BLaER1 treated with 17β-estradiol and CSF1 and Interleukin-3, amounts not matched to agents 10 nM and 100 nM (cell line): Measurements from ENCODE around the gene PDIA2.

Source experiments
- H3K27ac ChIP-seq, 11 experiments: shearing (Covaris generic); formaldehyde crosslinking; 2 replicates each; pipeline ENCODE4 v1.8.1; 2022
- H3K27me3 ChIP-seq, 11 experiments: shearing (Covaris generic); formaldehyde crosslinking; 2 replicates each; pipeline ENCODE4 v1.8.1; 2022
- H3K36me3 ChIP-seq, 11 experiments: shearing (Covaris generic); formaldehyde crosslinking; 2 replicates each; pipeline ENCODE4 v1.8.1; 2022
- H3K4me1 ChIP-seq, 10 experiments: shearing (Covaris generic); formaldehyde crosslinking; 2 replicates each; pipeline ENCODE4 v1.8.1; 2022
- H3K4me2 ChIP-seq, 11 experiments: shearing (Covaris generic); formaldehyde crosslinking; 2 replicates each; pipeline ENCODE4 v1.8.1; 2022
- H3K4me3 ChIP-seq, 10 experiments: shearing (Covaris generic); formaldehyde crosslinking; 2 replicates each; pipeline ENCODE4 v1.8.1; 2022
- H3K9ac ChIP-seq, 11 experiments: shearing (Covaris generic); formaldehyde crosslinking; 2 replicates each; pipeline ENCODE4 v1.8.1; 2022
- H3K9me3 ChIP-seq, 11 experiments: shearing (Covaris generic); formaldehyde crosslinking; replicated peaks in 1 of 11; 2 replicates each; pipeline ENCODE4 v1.8.1; 2022
- H4K20me1 ChIP-seq, 11 experiments: shearing (Covaris generic); formaldehyde crosslinking; 2 replicates each; pipeline ENCODE4 v1.8.1; 2022
- Cebpa-rat ChIP-seq, 11 experiments: shearing (Covaris generic); IDR thresholded peaks; 2 replicates each; pipeline ENCODE4 v1.8.1; 2022

PDIA2 gene

GRCh38 chr16:259814-260253, 23.1 kb upstream of the PDIA2 start:
- Histone ChIP-seq H3K4me1 (peaks cover 5 to 31% (median 22%) of the 10 kb centered on the region in 10 experiments), H3K4me2 (peak overlapping the region in 4 of 11 experiments; percentile 43 to 71 (median 56); a peak in 9 of 22 replicates), H3K27me3 (no peaks in the 10 kb centered on the region), H3K36me3 (peaks cover 69 to 94% (median 88%) of the 10 kb centered on the region in 11 experiments), H3K27ac (peak overlapping the region in 2 of 11 experiments; percentile 20 to 21; a peak in 4 of 22 replicates), H3K9me3 (peaks cover 0 to 8% (median 0%) of the 10 kb centered on the region in 11 experiments; a peak in 3 of 22 replicates), H3K9ac (peak overlapping the region in 1 of 11 experiments; percentile 20; a peak in 1 of 22 replicates), H3K4me3 (no peak overlapping the region), H4K20me1 (peaks cover 0 to 50% (median 0%) of the 10 kb centered on the region in 11 experiments; a peak in 7 of 22 replicates)
- TF ChIP-seq Cebpa-rat (IDR thresholded peaks at IDR 0.05): no peak

GRCh38 chr16:260326-260725, 22.6 kb upstream of the PDIA2 start:
- no peaks in the 10 kb centered on the region for H3K27me3 ChIP-seq
- peak overlapping the region in 1 of 11 experiments; percentile 20; a peak in 1 of 22 replicates for H3K27ac ChIP-seq
- H3K36me3 ChIP-seq: peaks cover 70 to 94% (median 88%) of the 10 kb centered on the region in 11 experiments
- TF ChIP-seq Cebpa-rat (IDR thresholded peaks at IDR 0.05): no peak
- no peak overlapping the region for H3K9ac ChIP-seq
- H3K4me3 ChIP-seq: no peak overlapping the region
- H3K4me1 ChIP-seq: peaks cover 5 to 26% (median 17%) of the 10 kb centered on the region in 10 experiments; a peak in 19 of 20 replicates
- H4K20me1 ChIP-seq: peaks cover 0 to 55% (median 0%) of the 10 kb centered on the region in 11 experiments; a peak in 7 of 22 replicates
- H3K9me3 ChIP-seq: peaks cover 0 to 7% (median 0%) of the 10 kb centered on the region in 11 experiments; a peak in 3 of 22 replicates
- no peak overlapping the region for H3K4me2 ChIP-seq

- H3K27me3 ChIP-seq: no peaks in the 10 kb centered on the region
- H3K9me3 ChIP-seq: no peaks in the 10 kb centered on the region; a peak in 1 of 22 replicates
- H3K9ac ChIP-seq: no peak overlapping the region; a peak in 1 of 22 replicates
- TF ChIP-seq Cebpa-rat (IDR thresholded peaks at IDR 0.05): no peak
- H3K4me3 ChIP-seq: no peak overlapping the region
- peaks cover 0 to 64% (median 0%) of the 10 kb centered on the region in 11 experiments; a peak in 9 of 22 replicates for H4K20me1 ChIP-seq
- H3K36me3 ChIP-seq: peaks cover 66 to 94% (median 83%) of the 10 kb centered on the region in 11 experiments
- peaks cover 0 to 18% (median 12%) of the 10 kb centered on the region in 10 experiments; a peak in 16 of 20 replicates for H3K4me1 ChIP-seq
- H3K4me2 ChIP-seq: no peak overlapping the region
- no peak overlapping the region for H3K27ac ChIP-seq
Measured at GRCh38 chr16:261031-261691, 21.8 kb upstream of the PDIA2 start.

GRCh38 chr16:262121-262745, 20.7 kb upstream of the PDIA2 start:
- H4K20me1 ChIP-seq: peaks cover 0 to 74% (median 0%) of the 10 kb centered on the region in 11 experiments; a peak in 9 of 22 replicates
- H3K27me3 ChIP-seq: no peaks in the 10 kb centered on the region

GRCh38 chr16:263182-263774, 19.7 kb upstream of the PDIA2 start:
- TF ChIP-seq Cebpa-rat (IDR thresholded peaks at IDR 0.05): no peak
- no peak overlapping the region for H3K4me3 ChIP-seq
- H3K27ac ChIP-seq: no peak overlapping the region
- no peaks in the 10 kb centered on the region for H3K27me3 ChIP-seq
- no peak overlapping the region for H3K4me2 ChIP-seq
- H3K36me3 ChIP-seq: peaks cover 49 to 79% (median 66%) of the 10 kb centered on the region in 11 experiments
- no peak overlapping the region for H3K9ac ChIP-seq
- H3K9me3 ChIP-seq: no peaks in the 10 kb centered on the region
- peaks cover 0 to 16% (median 12%) of the 10 kb centered on the region in 10 experiments; a peak in 16 of 20 replicates for H3K4me1 ChIP-seq
- peaks cover 0 to 81% (median 0%) of the 10 kb centered on the region in 11 experiments; a peak in 9 of 22 replicates for H4K20me1 ChIP-seq

More at GRCh38 chr16:262121-262745, 20.7 kb upstream of the PDIA2 start:
- no peak for TF ChIP-seq Cebpa-rat (IDR thresholded peaks at IDR 0.05)
- H3K9ac ChIP-seq: no peak overlapping the region
- no peaks in the 10 kb centered on the region for H3K9me3 ChIP-seq
- no peak overlapping the region for H3K4me3 ChIP-seq
- H3K27ac ChIP-seq: no peak overlapping the region
- H3K4me1 ChIP-seq: peaks cover 0 to 16% (median 12%) of the 10 kb centered on the region in 10 experiments; a peak in 16 of 20 replicates
- H3K4me2 ChIP-seq: no peak overlapping the region
- peaks cover 55 to 87% (median 73%) of the 10 kb centered on the region in 11 experiments for H3K36me3 ChIP-seq

GRCh38 chr16:263944-264343, 19.0 kb upstream of the PDIA2 start:
- H3K36me3 ChIP-seq: peaks cover 49 to 75% (median 64%) of the 10 kb centered on the region in 11 experiments

GRCh38 chr16:264440-264951, 18.5 kb upstream of the PDIA2 start:
- H3K4me1 ChIP-seq: peaks cover 0 to 6% (median 1%) of the 10 kb centered on the region in 10 experiments; a peak in 11 of 20 replicates
- no peak overlapping the region for H3K4me2 ChIP-seq
- no peaks in the 10 kb centered on the region for H3K27me3 ChIP-seq
- H3K9me3 ChIP-seq: no peaks in the 10 kb centered on the region
- no peak for TF ChIP-seq Cebpa-rat (IDR thresholded peaks at IDR 0.05)
- H3K9ac ChIP-seq: no peak overlapping the region
- H3K27ac ChIP-seq: no peak overlapping the region
- peaks cover 0 to 91% (median 0%) of the 10 kb centered on the region in 11 experiments; a peak in 9 of 22 replicates for H4K20me1 ChIP-seq
- H3K36me3 ChIP-seq: peaks cover 47 to 71% (median 60%) of the 10 kb centered on the region in 11 experiments
- no peak overlapping the region for H3K4me3 ChIP-seq

More at GRCh38 chr16:263944-264343, 19.0 kb upstream of the PDIA2 start:
- Histone ChIP-seq H4K20me1 (peaks cover 0 to 87% (median 0%) of the 10 kb centered on the region in 11 experiments; a peak in 9 of 22 replicates), H3K4me2 (no peak overlapping the region), H3K27ac (no peak overlapping the region), H3K4me1 (peaks cover 0 to 12% (median 7%) of the 10 kb centered on the region in 10 experiments; a peak in 16 of 20 replicates), H3K9ac (no peak overlapping the region), H3K27me3 (no peaks in the 10 kb centered on the region), H3K4me3 (no peak overlapping the region), H3K9me3 (no peaks in the 10 kb centered on the region)
- TF ChIP-seq Cebpa-rat (IDR thresholded peaks at IDR 0.05): no peak

GRCh38 chr16:265002-265529, 17.9 kb upstream of the PDIA2 start:
- Histone ChIP-seq H3K9ac (no peak overlapping the region), H3K27me3 (no peaks in the 10 kb centered on the region), H3K4me1 (peaks cover 0 to under 1% (median 0%) of the 10 kb centered on the region in 10 experiments; a peak in 3 of 20 replicates), H3K4me2 (no peak overlapping the region), H3K27ac (no peak overlapping the region), H3K36me3 (peaks cover 41 to 65% (median 55%) of the 10 kb centered on the region in 11 experiments), H3K9me3 (no peaks in the 10 kb centered on the region), H4K20me1 (peaks cover 0 to 88% (median 0%) of the 10 kb centered on the region in 11 experiments; a peak in 8 of 22 replicates), H3K4me3 (no peak overlapping the region)
- no peak for TF ChIP-seq Cebpa-rat (IDR thresholded peaks at IDR 0.05)
